K562 (cell line): ENCODE measurements around the gene CHD3. TPM values are rescaled to one million over a fixed set of nuclear protein-coding genes. Genes with fewer than 3 reads are reported as not detected.

Experiments
- ATAC-seq: fragments of 200-7000 bp; cut with Tn5 transposase; 3 replicates; pipeline ENCODE4 v1.9.1; 2020; ENCODE audit warnings: moderate library complexity
- BruUV-seq: library from RNA; stranded (reverse); fragments of 400-500 nt; replicated peaks from 2 replicates; lab custom pipeline; 2021; lab: Mats Ljungman, UMichigan
- CTCF ChIA-PET: fragments of 300-600 bp; formaldehyde crosslinking; extraction: SDS; loops from one replicate; lab custom pipeline; 2021; ENCODE audit warnings: low intra/inter-chr PET ratio; lab: Yijun Ruan, JAX
- POLR2A ChIA-PET: fragments of 300-600, 350-650 bp; sonication (Branson Sonifier 250); formaldehyde crosslinking; extraction: SDS; loops from one replicate; lab custom pipeline; 2021; ENCODE audit warnings: antibody characterized with exemption, inconsistent platforms; lab: Yijun Ruan, JAX
- DNase-seq, 4 experiments: peaks; one replicate each; pipeline versions ENCODE4 v3.0.0 to v3.0.0-alpha.2; 2011 to 2018; ENCODE audit warnings: low spot score in 3 of 4, mixed read lengths in 3 of 4; ENCODE audit errors: extremely low read depth in 1 of 4
- FAIRE-seq: peaks from 2 replicates; lab custom pipeline; 2011; peaks lifted over from hg19 to GRCh38; lab: Jason Lieb, UNC
- H2AFZ ChIP-seq: 2 replicates; pipeline ENCODE4 v1.6.0; 2011; ENCODE audit warnings: low read depth, low read length, control low read depth, inconsistent platforms
- H3K27ac ChIP-seq: fragments of 200-600 bp; 3 replicates; pipeline ENCODE4 v1.8.0; 2011; ENCODE audit warnings: low read depth, mild to moderate bottlenecking, control low read depth, inconsistent platforms, low read length, moderate library complexity, mixed read lengths; ENCODE audit errors: extremely low read depth
- H3K27me3 ChIP-seq, 2 experiments: fragments of 300-600 bp in 1 of 2; 2 replicates in 1 of 2; 3 replicates in 1 of 2; pipeline versions ENCODE4 v1.6.0 to v1.8.0; 2011; ENCODE audit warnings: inconsistent platforms in 2 of 2, low read length in 2 of 2, mild to moderate bottlenecking in 1 of 2, mixed read lengths in 1 of 2, moderate library complexity in 1 of 2; ENCODE audit not compliant: control insufficient read depth in 2 of 2, insufficient read depth in 2 of 2
- H3K36me3 ChIP-seq: fragments of 300-600 bp; 3 replicates; pipeline ENCODE4 v1.8.0; 2011; ENCODE audit warnings: mild to moderate bottlenecking, low read length, inconsistent platforms; ENCODE audit not compliant: control insufficient read depth, insufficient read depth
- H3K4me1 ChIP-seq, 2 experiments: fragments of 200-600 bp in 1 of 2; replicated peaks in 1 of 2; 2 replicates in 1 of 2; 3 replicates in 1 of 2; pipeline versions ENCODE4 v1.5.1 to v1.8.0; 2011; ENCODE audit warnings: inconsistent platforms in 2 of 2, low read length in 2 of 2, mild to moderate bottlenecking in 1 of 2, mixed read lengths in 1 of 2, moderate library complexity in 1 of 2; ENCODE audit not compliant: control insufficient read depth in 2 of 2, insufficient read depth in 2 of 2
- H3K4me2 ChIP-seq: 2 replicates; pipeline ENCODE4 v1.6.1; 2011; ENCODE audit warnings: low read length, control low read depth, inconsistent platforms, mixed read lengths; ENCODE audit not compliant: insufficient read depth
- H3K4me3 ChIP-seq: fragments of 200-600 bp; sonication (generic), shearing (Covaris generic); 2 replicates; pipeline ENCODE4 v1.5.1; 2016; ENCODE audit warnings: control low read depth, inconsistent platforms
- H3K79me2 ChIP-seq: fragments of 200-600 bp; 3 replicates; pipeline ENCODE4 v1.8.0; 2011; ENCODE audit warnings: low read length, inconsistent platforms; ENCODE audit not compliant: control insufficient read depth, insufficient read depth
- H3K9ac ChIP-seq, 2 experiments: 2 replicates each; pipeline versions ENCODE4 v1.6.0 to v1.6.1; 2011; ENCODE audit warnings: low read depth in 2 of 2, low read length in 2 of 2, control low read depth in 1 of 2, inconsistent platforms in 1 of 2, mild to moderate bottlenecking in 1 of 2, mixed read lengths in 1 of 2; ENCODE audit not compliant: insufficient read depth in 1 of 2
- H3K9me1 ChIP-seq: one replicate; pipeline ENCODE4 v1.6.0; 2011; ENCODE audit warnings: inconsistent platforms, mild to moderate bottlenecking, low read length, moderate library complexity; ENCODE audit not compliant: control insufficient read depth, insufficient read depth
- H3K9me3 ChIP-seq: replicated peaks from 2 replicates; pipeline ENCODE4 v1.5.1; 2011; ENCODE audit warnings: low read depth, low read length, inconsistent platforms; ENCODE audit not compliant: control insufficient read depth, insufficient read depth
- H4K20me1 ChIP-seq: replicated peaks from 2 replicates; pipeline ENCODE4 v1.6.1; 2011; ENCODE audit warnings: low read length, inconsistent platforms, mixed read lengths; ENCODE audit not compliant: control insufficient read depth, insufficient read depth
- RBFOX2 ChIP-seq: fragments of 200-400 bp; formaldehyde crosslinking; IDR thresholded peaks from 2 replicates; pipeline ENCODE4 v1.6.1; 2017; ENCODE audit warnings: low read depth, mild to moderate bottlenecking, low read length, moderate library complexity
- ZNF318 ChIP-seq, 2 experiments: fragments of 450-650 bp; IDR thresholded peaks; 2 replicates each; pipeline ENCODE4 v1.6.1; 2016; ENCODE audit warnings: mild to moderate bottlenecking in 2 of 2, borderline replicate concordance in 1 of 2, low read depth in 1 of 2, moderate library complexity in 1 of 2
- WGBS: fragments of 100-300 bp; shearing (Covaris generic); methylation state at CpG from one replicate; pipeline ENCODE4 v1.1.6; 2016; ENCODE audit warnings: low coverage, mixed read lengths; ENCODE audit not compliant: insufficient coverage; ENCODE audit errors: missing lambda C conversion rate; 5-methylcytosine and 5-hydroxymethylcytosine counted together
- in situ Hi-C: fragments of 300-500 bp; cut with MboI; formaldehyde crosslinking; loops from 4 replicates; pipeline ENCODE4 v1.15.0; 2018; ENCODE audit warnings: inconsistent platforms, mixed read lengths
- intact Hi-C: fragments of 100-400 bp; cut with micrococcal nuclease; formaldehyde crosslinking; loops from 2 replicates; pipeline ENCODE4 v1.14.2; 2022
- polyA plus RNA-seq, 8 experiments: library from polyadenylated mRNA; depleted of rRNA in 4 of 8; stranded (reverse) in 5 of 8; unstranded in 3 of 8; fragments of >200 nt; fragmentation: Nextera tagmentation in 2 of 8; fragmentation: Illumina TruSeq in 1 of 8; extraction: Ambion mirVana in 2 of 8; extraction: Trizol in 1 of 8; gene quantifications; 2 replicates each; pipeline versions ENCODE4 v1.2.1 to v1.2.3, GENCODE V29; 2011 to 2014; ENCODE audit warnings: inconsistent platforms in 1 of 8, missing spikeins in 1 of 8
- total RNA-seq, 7 experiments: library from RNA; depleted of rRNA in 6 of 7; stranded (reverse); fragments of >200 nt in 6 of 7; fragmentation: Illumina TruSeq in 2 of 7; extraction: Trizol in 2 of 7; gene quantifications; 2 replicates each; pipeline versions ENCODE4 v1.2.1 to v1.2.3, GENCODE V29; 2011 to 2021; ENCODE audit warnings: low replicate concordance in 1 of 7

CHD3 gene
- total and polyA plus RNA-seq, 9 of the 15 experiments (the other 6 are each of a cell fraction or from before 2014, with no cell fraction given): 0.39 to 38.2 (median 21.2) TPM

GRCh38 chr17:7849751-7850504 is 38.7 kb upstream of the CHD3 start:
- Histone ChIP-seq H3K36me3 (peaks cover 71% of the 10 kb centered on the region; the same call in 2 of the 3 replicates), H3K79me2 (peaks cover 8% of the 10 kb centered on the region), H3K4me3 (no peak overlapping the region), H3K9me3 (no peaks in the 10 kb centered on the region), H2AFZ (no peak overlapping the region), H3K9me1 (peaks cover 3% of the 10 kb centered on the region), H3K4me1 (peaks cover 0 to 29% of the 10 kb centered on the region in 2 experiments; a peak in 3 of 5 replicates), H3K27ac (no peak overlapping the region), H3K27me3 (no peaks in the 10 kb centered on the region), H4K20me1 (peaks cover 3% of the 10 kb centered on the region; the same call in 1 of the 2 replicates), H3K9ac (no peak overlapping the region), H3K4me2 (no peak overlapping the region)
- no TSS peak for BruUV-seq
- no peak for ATAC-seq
- FAIRE-seq: no peak
- POLR2A ChIA-PET: interaction anchor here (1.4 kb wide), 1 partner anchor 8 kb away, joined by 8 read pairs; no protein-coding TSS in a partner anchor
- CTCF ChIA-PET: no interaction called here
- intact Hi-C loops (loop anchor here (10.0 kb wide), 1 partner anchor 105 kb away; no protein-coding TSS in a partner anchor), in situ Hi-C loops (no loop called here)
- no peak for DNase-seq
- 65% methylated on average over 2 of the region's 12 CpGs for WGBS
- TF ChIP-seq ZNF318 (IDR thresholded peaks at IDR 0.05; ENCODE audit: borderline replicate concordance in 1 of 2, low read depth in 1 of 2) (no peak), RBFOX2 (0 out of 2 replicates have a peak, but pooled peaks have one; percentile 1)
